Natural killer cell (primary cell): Measurements from ENCODE around the gene FBXW5. TPM values are rescaled to one million over a fixed set of nuclear protein-coding genes. Genes with fewer than 3 reads are reported as not detected.
A peak's percentile ranks its signal among the peaks of the same experiment; 100 is the strongest.

Source experiments
- ATAC-seq, 3 donors: fragments of 150-1000 bp in 2 of 3; fragments of 200-7000 bp in 1 of 3; cut with Tn5 transposase; 1 replicate in 1 of 3; 2 replicates in 2 of 3; pipeline ENCODE4 v1.10.0; 2021; ENCODE audit warnings: mild to moderate bottlenecking in 2 of 3, moderate library complexity in 2 of 3
- DNase-seq, 2 donors: peaks; one replicate each; pipeline versions ENCODE4 v3.0.0 to v3.0.0-alpha.2; 2013 to 2021; ENCODE audit warnings: mixed read lengths in 1 of 2
- H3K27ac ChIP-seq: one replicate; pipeline ENCODE4 v1.5.1; 2013; ENCODE audit warnings: mild to moderate bottlenecking, low read length
- H3K27me3 ChIP-seq: one replicate; pipeline ENCODE4 v1.6.1; 2013; ENCODE audit warnings: low read length; ENCODE audit not compliant: control insufficient read depth, insufficient read depth
- H3K36me3 ChIP-seq: one replicate; pipeline ENCODE4 v1.6.1; 2013; ENCODE audit warnings: low read length; ENCODE audit not compliant: control insufficient read depth, insufficient read depth
- H3K4me1 ChIP-seq: one replicate; pipeline ENCODE4 v1.6.1; 2013; ENCODE audit warnings: low read length; ENCODE audit not compliant: control insufficient read depth, insufficient read depth
- H3K4me3 ChIP-seq: one replicate; pipeline ENCODE4 v1.5.1; 2013; ENCODE audit warnings: low read length
- H3K9me3 ChIP-seq: one replicate; pipeline ENCODE4 v1.6.1; 2013; ENCODE audit warnings: low read length; ENCODE audit not compliant: control insufficient read depth, insufficient read depth
- H3K27ac Mint-ChIP-seq, 2 donors: one replicate each; pipeline ENCODE4 v1.8.0; 2022; ENCODE audit warnings: mild to moderate bottlenecking in 2 of 2, mixed read lengths in 2 of 2, moderate library complexity in 1 of 2
- H3K27me3 Mint-ChIP-seq, 2 donors: one replicate each; pipeline ENCODE4 v1.8.0; 2022; ENCODE audit warnings: low read depth in 2 of 2, mixed read lengths in 2 of 2
- H3K36me3 Mint-ChIP-seq: one replicate; pipeline ENCODE4 v1.8.0; 2022; ENCODE audit warnings: mixed read lengths
- H3K4me1 Mint-ChIP-seq, 2 donors: one replicate each; pipeline ENCODE4 v1.8.0; 2022; ENCODE audit warnings: mixed read lengths in 2 of 2
- H3K4me3 Mint-ChIP-seq: one replicate; pipeline ENCODE4 v1.8.0; 2022; ENCODE audit warnings: mild to moderate bottlenecking, moderate library complexity, mixed read lengths
- H3K9me3 Mint-ChIP-seq, 2 donors: one replicate each; pipeline ENCODE4 v1.8.0; 2022; ENCODE audit warnings: mixed read lengths in 2 of 2
- WGBS: methylation state at CpG from one replicate; pipeline ENCODE4 v1.1.7; 2013; ENCODE audit warnings: missing lambda C conversion rate; ENCODE audit not compliant: insufficient coverage; 5-methylcytosine and 5-hydroxymethylcytosine counted together
- intact Hi-C: fragments of 100-400 bp; cut with micrococcal nuclease; formaldehyde crosslinking; loops from one replicate; pipeline ENCODE4 v1.14.2; 2022
- total RNA-seq, 4 donors: library from RNA; stranded (reverse); fragments of 120-200 nt in 1 of 4; gene quantifications; one replicate each; pipeline versions ENCODE4 v1.2.3 to v1.2.4, GENCODE V29; 2013 to 2022
- TF ChIP-seq, protein P1 (sequence below): fragments of 200-600 bp; IDR thresholded peaks from one replicate; pipeline ENCODE4 v1.8.0; 2022; ENCODE audit warnings: antibody characterized with exemption

FBXW5 gene
- total RNA-seq, 3 donors from 2014 or later (not counting 1 experiment from before 2014, with no cell fraction given) = 117 to 144 (median 136) TPM

- Mint-ChIP-seq H3K4me1 (peaks cover 0 to 3% of the 10 kb centered on the region in 2 donors), H3K9me3 (no peaks in the 10 kb centered on the region), H3K27ac (no peak overlapping the region), H3K4me3 (no peak overlapping the region), H3K27me3 (no peaks in the 10 kb centered on the region), H3K36me3 (peaks cover 3% of the 10 kb centered on the region)
- peaks cover 4% of the 10 kb centered on the region for H3K4me1 ChIP-seq
- TF ChIP-seq, protein P1, sequence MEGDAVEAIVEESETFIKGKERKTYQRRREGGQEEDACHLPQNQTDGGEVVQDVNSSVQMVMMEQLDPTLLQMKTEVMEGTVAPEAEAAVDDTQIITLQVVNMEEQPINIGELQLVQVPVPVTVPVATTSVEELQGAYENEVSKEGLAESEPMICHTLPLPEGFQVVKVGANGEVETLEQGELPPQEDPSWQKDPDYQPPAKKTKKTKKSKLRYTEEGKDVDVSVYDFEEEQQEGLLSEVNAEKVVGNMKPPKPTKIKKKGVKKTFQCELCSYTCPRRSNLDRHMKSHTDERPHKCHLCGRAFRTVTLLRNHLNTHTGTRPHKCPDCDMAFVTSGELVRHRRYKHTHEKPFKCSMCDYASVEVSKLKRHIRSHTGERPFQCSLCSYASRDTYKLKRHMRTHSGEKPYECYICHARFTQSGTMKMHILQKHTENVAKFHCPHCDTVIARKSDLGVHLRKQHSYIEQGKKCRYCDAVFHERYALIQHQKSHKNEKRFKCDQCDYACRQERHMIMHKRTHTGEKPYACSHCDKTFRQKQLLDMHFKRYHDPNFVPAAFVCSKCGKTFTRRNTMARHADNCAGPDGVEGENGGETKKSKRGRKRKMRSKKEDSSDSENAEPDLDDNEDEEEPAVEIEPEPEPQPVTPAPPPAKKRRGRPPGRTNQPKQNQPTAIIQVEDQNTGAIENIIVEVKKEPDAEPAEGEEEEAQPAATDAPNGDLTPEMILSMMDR = no peak
- ATAC-seq (no peak), DNase-seq (peak in 1 of 2 donors; percentile 25)
- peaks cover 56% of the 10 kb centered on the region for H3K36me3 ChIP-seq
- H3K27me3 ChIP-seq = no peaks in the 10 kb centered on the region
- no peaks in the 10 kb centered on the region for H3K9me3 ChIP-seq
- no peak overlapping the region for H3K4me3 ChIP-seq
- 92% methylated on average over 12 of the region's 12 CpGs for WGBS
- intact Hi-C loops = no loop called here
- H3K27ac ChIP-seq = no peak overlapping the region
Measured at GRCh38 chr9:136910901-136911245, 33.7 kb downstream of the FBXW5 start.

DNA sequence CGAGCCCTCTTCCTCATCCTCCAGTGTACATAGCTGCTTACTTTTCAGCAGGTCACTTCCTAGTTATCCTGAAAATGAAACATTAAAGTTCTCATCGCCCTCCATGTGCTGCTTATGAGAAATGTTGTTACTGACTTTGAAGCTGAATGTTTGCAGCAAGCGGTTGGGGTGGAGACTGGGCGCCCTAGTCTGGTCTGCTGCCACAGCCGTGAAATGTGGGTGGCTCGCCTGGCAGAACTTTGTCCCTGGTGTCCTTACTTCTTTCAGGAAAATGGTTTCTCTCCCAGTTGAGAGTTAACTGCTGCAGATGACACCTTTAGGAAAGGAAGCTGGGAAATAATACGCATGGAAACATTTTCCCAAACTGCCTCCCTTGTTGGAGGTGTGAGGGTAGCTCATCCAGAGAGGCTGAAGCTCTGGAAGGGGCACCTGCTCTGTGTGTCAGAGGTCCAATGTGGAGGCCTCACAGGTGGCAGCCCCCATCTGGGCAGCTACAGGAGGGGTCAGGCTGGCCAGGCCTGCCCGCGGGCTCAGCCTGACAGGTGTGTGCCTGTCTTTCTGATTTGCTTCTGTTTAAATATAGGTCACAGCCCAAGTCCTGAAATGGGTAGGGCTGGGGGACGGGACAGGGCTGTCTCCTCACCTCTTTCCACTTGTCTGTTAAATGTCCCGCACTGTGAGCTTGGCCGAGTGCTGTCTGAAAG, 34.2 kb downstream of the FBXW5 start:
- peaks cover 4% of the 10 kb centered on the region for H3K4me1 ChIP-seq
- H3K27me3 Mint-ChIP-seq = no peaks in the 10 kb centered on the region
- H3K27me3 ChIP-seq = no peaks in the 10 kb centered on the region
- no peak overlapping the region for H3K27ac ChIP-seq
- H3K36me3 ChIP-seq = peaks cover 51% of the 10 kb centered on the region
- TF ChIP-seq, protein P1 = no peak
- no peak overlapping the region for H3K27ac Mint-ChIP-seq
- no peaks in the 10 kb centered on the region for H3K9me3 ChIP-seq
- no peaks in the 10 kb centered on the region for H3K4me1 Mint-ChIP-seq
- no peak overlapping the region for H3K4me3 Mint-ChIP-seq
- 95% methylated on average over 12 of the region's 12 CpGs for WGBS
- DNase-seq = no peak
- ATAC-seq = no peak
- no peaks in the 10 kb centered on the region for H3K36me3 Mint-ChIP-seq
- intact Hi-C loops = no loop called here
- no peaks in the 10 kb centered on the region for H3K9me3 Mint-ChIP-seq
- H3K4me3 ChIP-seq = no peak overlapping the region

DNA sequence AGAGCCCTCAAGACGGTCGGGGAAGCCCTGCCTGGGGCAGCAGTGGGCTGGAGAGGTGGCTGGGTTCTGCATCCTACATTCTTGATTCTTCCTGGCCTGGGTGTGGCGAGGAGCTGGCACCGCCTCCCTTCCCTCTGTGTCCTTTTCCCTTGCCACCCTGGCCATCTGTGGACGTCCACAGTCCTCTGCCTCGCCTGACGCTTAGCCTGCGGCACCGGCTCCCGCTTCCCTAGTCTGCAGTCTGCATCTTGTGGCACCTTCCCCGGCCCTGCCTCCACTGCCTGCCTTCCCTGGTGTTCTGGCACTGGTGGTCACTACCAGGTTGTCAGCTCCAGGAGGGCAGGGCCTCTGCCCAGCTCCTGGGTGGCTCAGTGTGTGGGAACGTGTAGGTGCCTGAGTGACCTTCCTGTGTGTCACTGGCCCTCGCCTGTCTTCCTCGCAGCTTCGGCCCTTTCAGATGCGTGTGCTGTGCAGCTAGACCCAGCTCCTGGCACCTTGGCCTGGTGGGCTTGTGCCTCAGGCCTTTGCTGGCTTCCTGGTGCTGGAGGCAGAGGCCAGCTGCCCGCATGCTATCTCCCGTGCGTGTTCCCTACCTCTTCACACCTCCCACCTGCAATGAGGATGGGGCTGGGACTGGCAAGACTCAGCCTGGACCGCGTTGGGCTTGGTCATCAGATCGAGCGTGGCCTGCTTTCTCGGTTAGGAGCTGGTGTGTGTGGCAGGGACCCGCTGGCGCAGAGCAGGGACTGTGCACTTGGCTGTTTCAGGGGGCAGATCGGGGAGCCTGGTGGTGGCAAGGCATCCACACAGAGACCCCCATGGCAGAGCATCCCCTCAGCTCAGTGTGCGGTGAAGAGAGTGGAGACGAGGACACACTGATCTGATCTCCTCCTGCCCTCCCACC, 37.3 kb downstream of the FBXW5 start:
- no peaks in the 10 kb centered on the region for H3K27me3 ChIP-seq
- WGBS = 98% methylated on average over 29 of the region's 29 CpGs
- H3K36me3 ChIP-seq = peaks cover 37% of the 10 kb centered on the region
- H3K27me3 Mint-ChIP-seq = no peaks in the 10 kb centered on the region
- no peak overlapping the region for H3K4me3 ChIP-seq
- H3K4me1 Mint-ChIP-seq = peaks cover 0 to 4% of the 10 kb centered on the region in 2 donors
- no peak overlapping the region for H3K27ac ChIP-seq
- peak overlapping the region in 1 of 2 donors; percentile 81 for H3K27ac Mint-ChIP-seq
- H3K9me3 ChIP-seq = no peaks in the 10 kb centered on the region
- no peak for DNase-seq
- no peaks in the 10 kb centered on the region for H3K36me3 Mint-ChIP-seq
- H3K4me1 ChIP-seq = peaks cover 22% of the 10 kb centered on the region
- H3K4me3 Mint-ChIP-seq = no peak overlapping the region
- no peaks in the 10 kb centered on the region for H3K9me3 Mint-ChIP-seq
- intact Hi-C loops = no loop called here
- TF ChIP-seq, protein P1 = no peak
- no peak for ATAC-seq
